ELR (cell line): ENCODE measurements around the gene PSMB1.

Source experiments
- DNase-seq: peaks from one replicate; pipeline ENCODE4 v3.0.0-alpha.2; 2015; ENCODE audit warnings: low read depth

PSMB1 gene

GRCh38 chr6:170552765-170553533, at the start of gene PSMB1:
Gene PSMB1, minus strand, starts transcription at chr6:170553307. Its CDS starts 65 bp downstream, at chr6:170553242.
- DNase-seq = peak; percentile 98

GRCh38 chr6:170597278-170597677, 44.2 kb upstream of the PSMB1 start:
- no peak for DNase-seq

- no peak for DNase-seq
Observed at GRCh38 chr6:170596426-170596825, 43.3 kb upstream of the PSMB1 start.

- no peak for DNase-seq
Observed at GRCh38 chr6:170590725-170591124, 37.6 kb upstream of the PSMB1 start.

GRCh38 chr6:170584954-170585498, 31.9 kb upstream of the PSMB1 start:
- no peak for DNase-seq

GRCh38 chr6:170584181-170584953, 31.3 kb upstream of the PSMB1 start, which contains the start of gene PDCD2:
Gene PDCD2, minus strand, starts transcription at chr6:170584637. Its CDS starts 56 bp downstream, at chr6:170584581.
- DNase-seq = peak; percentile 96

GRCh38 chr6:170583756-170584180, 30.7 kb upstream of the PSMB1 start:
- peak; percentile 29 for DNase-seq

GRCh38 chr6:170578909-170579308, 25.8 kb upstream of the PSMB1 start:
- no peak for DNase-seq

- DNase-seq = peak; percentile 34
Observed at GRCh38 chr6:170575250-170575649, 22.1 kb upstream of the PSMB1 start.

- DNase-seq = no peak
Observed at GRCh38 chr6:170572704-170573466, 19.8 kb upstream of the PSMB1 start.

GRCh38 chr6:170564936-170565530, 11.9 kb upstream of the PSMB1 start:
- DNase-seq = no peak

GRCh38 chr6:170561555-170561954, 8.4 kb upstream of the PSMB1 start:
- DNase-seq = no peak

GRCh38 chr6:170555305-170555704, 2.2 kb upstream of the PSMB1 start:
- no peak for DNase-seq

GRCh38 chr6:170554796-170555137, 1.7 kb upstream of the PSMB1 start:
- DNase-seq = no peak

GRCh38 chr6:170554013-170554795, 1.1 kb upstream of the PSMB1 start, which contains the start of gene TBP:
Gene TBP, plus strand, starts transcription at chr6:170554369. Its CDS starts 2,661 bp downstream, at chr6:170557030.
- peak; percentile 99 for DNase-seq

GRCh38 chr6:170553534-170554012, 466 bp upstream of the PSMB1 start:
- peak; percentile 44 for DNase-seq

GRCh38 chr6:170545405-170545804, 7.7 kb downstream of the PSMB1 start:
- DNase-seq = no peak

GRCh38 chr6:170542031-170542719, 10.9 kb downstream of the PSMB1 start:
- DNase-seq = no peak

GRCh38 chr6:170537329-170537728, 15.8 kb downstream of the PSMB1 start:
- DNase-seq = no peak

- DNase-seq = no peak
Observed at GRCh38 chr6:170536671-170537070, 16.4 kb downstream of the PSMB1 start.
